ENCODE measurements around the gene PLA2G12A.

The PLA2G12A gene

DNA sequence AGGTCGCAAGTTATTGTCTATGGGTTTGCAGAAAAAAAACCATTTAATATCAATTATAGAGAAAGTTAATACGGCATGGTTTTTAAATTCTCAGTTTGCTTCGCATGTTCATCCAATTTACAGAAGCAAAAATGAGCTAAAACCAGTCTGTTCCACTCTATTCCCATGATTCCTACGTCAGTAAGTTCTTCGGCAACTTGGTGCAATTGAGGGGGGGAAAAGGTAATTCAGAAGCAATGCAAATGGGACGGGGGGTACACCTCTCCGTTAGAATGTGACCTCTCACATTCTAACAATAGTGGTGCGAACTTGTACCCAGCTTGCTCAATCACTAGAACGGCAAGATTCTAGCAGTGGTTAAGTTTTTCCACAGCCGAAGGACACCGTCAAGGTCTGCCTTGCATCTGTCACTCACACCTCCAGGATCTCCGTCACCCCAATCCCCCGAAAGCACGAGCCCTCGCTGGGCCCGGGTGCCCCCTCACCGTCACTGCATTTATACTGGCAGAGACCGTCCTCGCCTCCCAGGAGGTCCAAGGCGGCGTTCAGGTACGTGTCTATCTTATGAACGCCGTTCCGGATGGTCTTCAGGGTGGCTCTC is 653 bp downstream of the PLA2G12A start:
- no peak overlapping the region for H3K27ac ChIP-seq (ENCODE audit: low read depth, low read length)
- peaks cover 18% of the 10 kb centered on the region for H3K79me2 ChIP-seq (ENCODE audit: insufficient read depth, low read length)
- no peaks in the 10 kb centered on the region for H3K9me3 ChIP-seq (ENCODE audit: insufficient read depth, low read length)
- H2AFZ ChIP-seq (ENCODE audit: low read depth, low read length, severe bottlenecking), result peak overlapping the region; percentile 59
- H3K9ac ChIP-seq (ENCODE audit: low read length), result peak overlapping the region; percentile 71
- H3K27me3 ChIP-seq (ENCODE audit: low read length), result no peaks in the 10 kb centered on the region
- H3K4me3 ChIP-seq (ENCODE audit: insufficient read depth, low read length, poor library complexity, severe bottlenecking), result peak overlapping the region; percentile 68
- TF ChIP-seq EZH2phosphoT487 (conservative IDR thresholded peaks at IDR 0.05; ENCODE audit: low read length), result no peak
- TF ChIP-seq, protein P1, sequence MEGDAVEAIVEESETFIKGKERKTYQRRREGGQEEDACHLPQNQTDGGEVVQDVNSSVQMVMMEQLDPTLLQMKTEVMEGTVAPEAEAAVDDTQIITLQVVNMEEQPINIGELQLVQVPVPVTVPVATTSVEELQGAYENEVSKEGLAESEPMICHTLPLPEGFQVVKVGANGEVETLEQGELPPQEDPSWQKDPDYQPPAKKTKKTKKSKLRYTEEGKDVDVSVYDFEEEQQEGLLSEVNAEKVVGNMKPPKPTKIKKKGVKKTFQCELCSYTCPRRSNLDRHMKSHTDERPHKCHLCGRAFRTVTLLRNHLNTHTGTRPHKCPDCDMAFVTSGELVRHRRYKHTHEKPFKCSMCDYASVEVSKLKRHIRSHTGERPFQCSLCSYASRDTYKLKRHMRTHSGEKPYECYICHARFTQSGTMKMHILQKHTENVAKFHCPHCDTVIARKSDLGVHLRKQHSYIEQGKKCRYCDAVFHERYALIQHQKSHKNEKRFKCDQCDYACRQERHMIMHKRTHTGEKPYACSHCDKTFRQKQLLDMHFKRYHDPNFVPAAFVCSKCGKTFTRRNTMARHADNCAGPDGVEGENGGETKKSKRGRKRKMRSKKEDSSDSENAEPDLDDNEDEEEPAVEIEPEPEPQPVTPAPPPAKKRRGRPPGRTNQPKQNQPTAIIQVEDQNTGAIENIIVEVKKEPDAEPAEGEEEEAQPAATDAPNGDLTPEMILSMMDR (IDR thresholded peaks at IDR 0.05; ENCODE audit: insufficient read depth, low read length, poor library complexity, severe bottlenecking), result no peak
- H3K36me3 ChIP-seq (ENCODE audit: low read length), result no peaks in the 10 kb centered on the region
- no peaks in the 10 kb centered on the region for H3K9me2 ChIP-seq (replicated peaks; ENCODE audit: insufficient read depth, low read length)
- peak overlapping the region; percentile 87 for H3K4me2 ChIP-seq (ENCODE audit: low read depth, low read length, poor library complexity, severe bottlenecking)
- H3F3A ChIP-seq (ENCODE audit: insufficient read depth), result no peaks in the 10 kb centered on the region
- H4K20me1 ChIP-seq (ENCODE audit: low read depth, low read length), result no peaks in the 10 kb centered on the region

DNA sequence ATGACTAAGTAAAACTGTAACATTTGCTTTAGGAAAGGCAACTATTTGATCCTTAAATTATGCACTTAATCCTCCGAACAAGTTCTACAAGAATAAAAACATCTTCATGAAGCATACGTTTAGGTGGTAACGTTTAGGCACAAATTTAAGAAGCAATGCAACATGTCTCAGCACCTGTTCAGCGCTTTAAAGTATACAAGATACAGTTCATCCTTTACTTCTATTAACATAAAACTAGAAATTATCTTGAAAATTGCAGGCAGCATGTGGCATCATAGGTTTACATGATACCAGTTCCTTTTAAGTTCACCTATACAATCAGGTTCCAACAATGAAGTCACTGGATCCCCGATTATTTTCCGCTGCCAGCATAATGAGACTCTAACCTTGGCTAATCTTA is 1.5 kb downstream of the PLA2G12A start:
- H3K36me3 ChIP-seq (ENCODE audit: low read length), result no peaks in the 10 kb centered on the region
- no peak overlapping the region for H2AFZ ChIP-seq (ENCODE audit: low read depth, low read length, severe bottlenecking)
- no peaks in the 10 kb centered on the region for H3K9me2 ChIP-seq (replicated peaks; ENCODE audit: insufficient read depth, low read length)
- H3K27ac ChIP-seq (ENCODE audit: low read depth, low read length), result no peak overlapping the region
- no peaks in the 10 kb centered on the region; the same call in 1 of the 2 replicates for H3F3A ChIP-seq (ENCODE audit: insufficient read depth)
- TF ChIP-seq EZH2phosphoT487 (conservative IDR thresholded peaks at IDR 0.05; ENCODE audit: low read length), result no peak
- TF ChIP-seq, protein P1 (IDR thresholded peaks at IDR 0.05; ENCODE audit: insufficient read depth, low read length, poor library complexity, severe bottlenecking), result no peak
- peaks cover 24% of the 10 kb centered on the region for H3K79me2 ChIP-seq (ENCODE audit: insufficient read depth, low read length)
- H3K4me3 ChIP-seq (ENCODE audit: insufficient read depth, low read length, poor library complexity, severe bottlenecking), result peak overlapping the region; percentile 68
- no peaks in the 10 kb centered on the region for H3K27me3 ChIP-seq (ENCODE audit: low read length)
- H3K9me3 ChIP-seq (ENCODE audit: insufficient read depth, low read length), result no peaks in the 10 kb centered on the region
- H3K9ac ChIP-seq (ENCODE audit: low read length), result peak overlapping the region; percentile 71
- no peaks in the 10 kb centered on the region for H4K20me1 ChIP-seq (ENCODE audit: low read depth, low read length)
- H3K4me2 ChIP-seq (ENCODE audit: low read depth, low read length, poor library complexity, severe bottlenecking), result peak overlapping the region; percentile 87

DNA sequence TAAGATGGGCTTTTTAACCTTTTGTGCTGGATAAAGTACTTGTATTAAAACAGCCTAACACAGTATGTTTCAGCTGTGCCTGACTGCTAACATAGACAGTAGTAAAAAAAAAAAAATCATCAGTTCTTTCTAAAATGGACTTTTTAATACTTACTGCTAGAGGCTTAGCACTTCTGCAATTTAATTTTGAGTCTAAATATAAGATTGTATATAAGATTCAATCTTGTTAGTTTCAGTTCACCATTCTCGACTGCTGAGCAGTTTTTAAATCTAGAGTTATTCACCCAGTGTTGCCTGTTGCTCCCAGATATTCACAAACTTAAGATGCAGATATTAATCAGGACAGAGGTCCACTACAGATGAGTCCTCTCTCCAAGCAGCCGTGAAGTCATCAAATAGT is 6.8 kb downstream of the PLA2G12A start:
- Histone ChIP-seq H3K9me3 (ENCODE audit: insufficient read depth, low read length) (no peaks in the 10 kb centered on the region), H3K9me2 (replicated peaks; ENCODE audit: insufficient read depth, low read length) (no peaks in the 10 kb centered on the region), H3K79me2 (ENCODE audit: insufficient read depth, low read length) (peaks cover 29% of the 10 kb centered on the region), H3K27ac (ENCODE audit: low read depth, low read length) (peak overlapping the region; percentile 44; the same call in 1 of the 2 replicates), H3K4me3 (ENCODE audit: insufficient read depth, low read length, poor library complexity, severe bottlenecking) (no peak overlapping the region), H3K9ac (ENCODE audit: low read length) (no peak overlapping the region), H3F3A (ENCODE audit: insufficient read depth) (no peaks in the 10 kb centered on the region; the same call in 1 of the 2 replicates), H3K27me3 (ENCODE audit: low read length) (no peaks in the 10 kb centered on the region), H2AFZ (ENCODE audit: low read depth, low read length, severe bottlenecking) (no peak overlapping the region), H4K20me1 (ENCODE audit: low read depth, low read length) (no peaks in the 10 kb centered on the region), H3K36me3 (ENCODE audit: low read length) (no peaks in the 10 kb centered on the region), H3K4me2 (ENCODE audit: low read depth, low read length, poor library complexity, severe bottlenecking) (peak overlapping the region; percentile 34)
- TF ChIP-seq, protein P1 (IDR thresholded peaks at IDR 0.05; ENCODE audit: insufficient read depth, low read length, poor library complexity, severe bottlenecking), result no peak
- no peak for TF ChIP-seq EZH2phosphoT487 (conservative IDR thresholded peaks at IDR 0.05; ENCODE audit: low read length)

Measured in SU-DHL-6 (cell line).